Measurements from ENCODE around the gene SORD.

The SORD gene

GRCh38 chr15:45088801-45089711 lies 66.1 kb downstream of the SORD start:
- Histone ChIP-seq H3K27me3 (ENCODE audit: control insufficient read depth in 1 of 2, insufficient read depth in 2 of 2, low read length in 2 of 2) (peaks cover 4 to 5% of the 10 kb centered on the region in 2 donors), H3K9ac (ENCODE audit: low read length in 2 of 2) (no peak overlapping the region), H3K27ac (ENCODE audit: low read length) (no peak overlapping the region), H3K4me3 (ENCODE audit: low read length in 2 of 2) (no peak overlapping the region), H3K36me3 (ENCODE audit: control insufficient read depth in 2 of 2, insufficient read depth in 2 of 2, low read length in 2 of 2) (no peaks in the 10 kb centered on the region), H3K9me3 (ENCODE audit: control insufficient read depth in 2 of 2, low read length in 2 of 2) (peaks cover 2 to 5% of the 10 kb centered on the region in 2 donors), H3K4me1 (ENCODE audit: control insufficient read depth, insufficient read depth, low read length) (no peaks in the 10 kb centered on the region)

- no peak overlapping the region for H3K9ac ChIP-seq (ENCODE audit: low read length in 2 of 2)
- peaks cover 2 to 5% of the 10 kb centered on the region in 2 donors for H3K9me3 ChIP-seq (ENCODE audit: control insufficient read depth in 2 of 2, low read length in 2 of 2)
- H3K27me3 ChIP-seq (ENCODE audit: control insufficient read depth in 1 of 2, insufficient read depth in 2 of 2, low read length in 2 of 2) = peaks cover 4 to 5% of the 10 kb centered on the region in 2 donors
- H3K27ac ChIP-seq (ENCODE audit: low read length) = no peak overlapping the region
- H3K36me3 ChIP-seq (ENCODE audit: control insufficient read depth in 2 of 2, insufficient read depth in 2 of 2, low read length in 2 of 2) = no peaks in the 10 kb centered on the region
- H3K4me3 ChIP-seq (ENCODE audit: low read length in 2 of 2) = no peak overlapping the region
- H3K4me1 ChIP-seq (ENCODE audit: control insufficient read depth, insufficient read depth, low read length) = no peaks in the 10 kb centered on the region
Observed at GRCh38 chr15:45089712-45090373, 66.8 kb downstream of the SORD start.

GRCh38 chr15:45091161-45091560 lies 68.2 kb downstream of the SORD start:
- peaks cover 2 to 5% of the 10 kb centered on the region in 2 donors for H3K9me3 ChIP-seq (ENCODE audit: control insufficient read depth in 2 of 2, low read length in 2 of 2)
- no peak overlapping the region for H3K27ac ChIP-seq (ENCODE audit: low read length)
- H3K4me1 ChIP-seq (ENCODE audit: control insufficient read depth, insufficient read depth, low read length) = no peaks in the 10 kb centered on the region
- no peak overlapping the region for H3K9ac ChIP-seq (ENCODE audit: low read length in 2 of 2)
- H3K36me3 ChIP-seq (ENCODE audit: control insufficient read depth in 2 of 2, insufficient read depth in 2 of 2, low read length in 2 of 2) = no peaks in the 10 kb centered on the region
- peaks cover 4 to 5% of the 10 kb centered on the region in 2 donors for H3K27me3 ChIP-seq (ENCODE audit: control insufficient read depth in 1 of 2, insufficient read depth in 2 of 2, low read length in 2 of 2)
- no peak overlapping the region for H3K4me3 ChIP-seq (ENCODE audit: low read length in 2 of 2)

GRCh38 chr15:45091576-45091975 lies 68.6 kb downstream of the SORD start:
- no peaks in the 10 kb centered on the region for H3K36me3 ChIP-seq (ENCODE audit: control insufficient read depth in 2 of 2, insufficient read depth in 2 of 2, low read length in 2 of 2)
- no peak overlapping the region for H3K27ac ChIP-seq (ENCODE audit: low read length)
- H3K27me3 ChIP-seq (ENCODE audit: control insufficient read depth in 1 of 2, insufficient read depth in 2 of 2, low read length in 2 of 2) = peaks cover 4 to 5% of the 10 kb centered on the region in 2 donors
- H3K4me1 ChIP-seq (ENCODE audit: control insufficient read depth, insufficient read depth, low read length) = no peaks in the 10 kb centered on the region
- H3K9me3 ChIP-seq (ENCODE audit: control insufficient read depth in 2 of 2, low read length in 2 of 2) = peaks cover 2 to 5% of the 10 kb centered on the region in 2 donors
- H3K4me3 ChIP-seq (ENCODE audit: low read length in 2 of 2) = no peak overlapping the region
- H3K9ac ChIP-seq (ENCODE audit: low read length in 2 of 2) = no peak overlapping the region

- Histone ChIP-seq H3K4me1 (ENCODE audit: control insufficient read depth, insufficient read depth, low read length) (no peaks in the 10 kb centered on the region), H3K27me3 (ENCODE audit: control insufficient read depth in 1 of 2, insufficient read depth in 2 of 2, low read length in 2 of 2) (peaks cover 0 to 5% of the 10 kb centered on the region in 2 donors), H3K9me3 (ENCODE audit: control insufficient read depth in 2 of 2, low read length in 2 of 2) (peaks cover 2 to 5% of the 10 kb centered on the region in 2 donors), H3K36me3 (ENCODE audit: control insufficient read depth in 2 of 2, insufficient read depth in 2 of 2, low read length in 2 of 2) (no peaks in the 10 kb centered on the region), H3K9ac (ENCODE audit: low read length in 2 of 2) (no peak overlapping the region), H3K4me3 (ENCODE audit: low read length in 2 of 2) (no peak overlapping the region), H3K27ac (ENCODE audit: low read length) (no peak overlapping the region)
Observed at GRCh38 chr15:45093013-45093412, 70.0 kb downstream of the SORD start.

GRCh38 chr15:45093622-45094357 lies 70.8 kb downstream of the SORD start:
- H3K4me3 ChIP-seq (ENCODE audit: low read length in 2 of 2) = no peak overlapping the region

GRCh38 chr15:45094358-45094730 lies 71.3 kb downstream of the SORD start:
- Histone ChIP-seq H3K9ac (ENCODE audit: low read length in 2 of 2) (no peak overlapping the region), H3K27me3 (ENCODE audit: control insufficient read depth in 1 of 2, insufficient read depth in 2 of 2, low read length in 2 of 2) (peaks cover 0 to 5% of the 10 kb centered on the region in 2 donors), H3K9me3 (ENCODE audit: control insufficient read depth in 2 of 2, low read length in 2 of 2) (peaks cover 2 to 5% of the 10 kb centered on the region in 2 donors), H3K4me3 (ENCODE audit: low read length in 2 of 2) (no peak overlapping the region), H3K36me3 (ENCODE audit: control insufficient read depth in 2 of 2, insufficient read depth in 2 of 2, low read length in 2 of 2) (no peaks in the 10 kb centered on the region), H3K27ac (ENCODE audit: low read length) (no peak overlapping the region), H3K4me1 (ENCODE audit: control insufficient read depth, insufficient read depth, low read length) (no peaks in the 10 kb centered on the region)

More at GRCh38 chr15:45093622-45094357, 70.8 kb downstream of the SORD start:
- H3K4me1 ChIP-seq (ENCODE audit: control insufficient read depth, insufficient read depth, low read length) = no peaks in the 10 kb centered on the region
- H3K9me3 ChIP-seq (ENCODE audit: control insufficient read depth in 2 of 2, low read length in 2 of 2) = peaks cover 2 to 5% of the 10 kb centered on the region in 2 donors
- peaks cover 0 to 5% of the 10 kb centered on the region in 2 donors for H3K27me3 ChIP-seq (ENCODE audit: control insufficient read depth in 1 of 2, insufficient read depth in 2 of 2, low read length in 2 of 2)
- H3K9ac ChIP-seq (ENCODE audit: low read length in 2 of 2) = no peak overlapping the region
- H3K36me3 ChIP-seq (ENCODE audit: control insufficient read depth in 2 of 2, insufficient read depth in 2 of 2, low read length in 2 of 2) = no peaks in the 10 kb centered on the region
- no peak overlapping the region for H3K27ac ChIP-seq (ENCODE audit: low read length)

- no peaks in the 10 kb centered on the region for H3K36me3 ChIP-seq (ENCODE audit: control insufficient read depth in 2 of 2, insufficient read depth in 2 of 2, low read length in 2 of 2)
- H3K27me3 ChIP-seq (ENCODE audit: control insufficient read depth in 1 of 2, insufficient read depth in 2 of 2, low read length in 2 of 2) = peaks cover 0 to 5% of the 10 kb centered on the region in 2 donors
Observed at GRCh38 chr15:45095661-45096060, 72.7 kb downstream of the SORD start.

GRCh38 chr15:45097466-45097865 lies 74.5 kb downstream of the SORD start:
- H3K27me3 ChIP-seq (ENCODE audit: control insufficient read depth in 1 of 2, insufficient read depth in 2 of 2, low read length in 2 of 2) = peaks cover 0 to 4% of the 10 kb centered on the region in 2 donors
- H3K9me3 ChIP-seq (ENCODE audit: control insufficient read depth in 2 of 2, low read length in 2 of 2) = no peaks in the 10 kb centered on the region
- no peaks in the 10 kb centered on the region for H3K4me1 ChIP-seq (ENCODE audit: control insufficient read depth, insufficient read depth, low read length)
- no peak overlapping the region for H3K27ac ChIP-seq (ENCODE audit: low read length)
- no peak overlapping the region for H3K9ac ChIP-seq (ENCODE audit: low read length in 2 of 2)
- no peak overlapping the region for H3K4me3 ChIP-seq (ENCODE audit: low read length in 2 of 2)
- no peaks in the 10 kb centered on the region for H3K36me3 ChIP-seq (ENCODE audit: control insufficient read depth in 2 of 2, insufficient read depth in 2 of 2, low read length in 2 of 2)

More at GRCh38 chr15:45095661-45096060, 72.7 kb downstream of the SORD start:
- H3K27ac ChIP-seq (ENCODE audit: low read length) = no peak overlapping the region
- peaks cover 2 to 5% of the 10 kb centered on the region in 2 donors for H3K9me3 ChIP-seq (ENCODE audit: control insufficient read depth in 2 of 2, low read length in 2 of 2)
- H3K9ac ChIP-seq (ENCODE audit: low read length in 2 of 2) = no peak overlapping the region
- no peak overlapping the region for H3K4me3 ChIP-seq (ENCODE audit: low read length in 2 of 2)
- H3K4me1 ChIP-seq (ENCODE audit: control insufficient read depth, insufficient read depth, low read length) = no peaks in the 10 kb centered on the region

- Histone ChIP-seq H3K36me3 (ENCODE audit: control insufficient read depth in 2 of 2, insufficient read depth in 2 of 2, low read length in 2 of 2) (no peaks in the 10 kb centered on the region), H3K27ac (ENCODE audit: low read length) (no peak overlapping the region), H3K4me1 (ENCODE audit: control insufficient read depth, insufficient read depth, low read length) (no peaks in the 10 kb centered on the region), H3K27me3 (ENCODE audit: control insufficient read depth in 1 of 2, insufficient read depth in 2 of 2, low read length in 2 of 2) (peaks cover 0 to 4% of the 10 kb centered on the region in 2 donors), H3K9me3 (ENCODE audit: control insufficient read depth in 2 of 2, low read length in 2 of 2) (no peaks in the 10 kb centered on the region), H3K9ac (ENCODE audit: low read length in 2 of 2) (no peak overlapping the region), H3K4me3 (ENCODE audit: low read length in 2 of 2) (no peak overlapping the region)
Observed at GRCh38 chr15:45099549-45100165, 76.7 kb downstream of the SORD start.

Data from stomach smooth muscle (tissue), 2 donors.